Vagina (tissue), 2 donors: ENCODE results near the gene MAN1A1.

Experiments
- CTCF ChIP-seq, 3 experiments: fragments of 450-650 bp in 2 of 3; fragments of 200-600 bp in 1 of 3; sonication (generic) in 1 of 3; IDR thresholded peaks; one replicate each; pipeline ENCODE4 v1.5.1; 2017 to 2019; ENCODE audit warnings: antibody characterized with exemption in 3 of 3, mild to moderate bottlenecking in 2 of 3, moderate library complexity in 2 of 3
- POLR2A ChIP-seq, 2 donors: fragments of 450-650 bp; IDR thresholded peaks; one replicate each; pipeline ENCODE4 v1.6.1; 2017; ENCODE audit warnings: antibody characterized with exemption in 2 of 2, mild to moderate bottlenecking in 2 of 2, moderate library complexity in 2 of 2
- POLR2AphosphoS5 ChIP-seq, 2 donors: sonication (generic); formaldehyde crosslinking; IDR thresholded peaks; one replicate each; pipeline ENCODE4 v1.9.0; 2017; ENCODE audit warnings: antibody characterized with exemption in 2 of 2, mild to moderate bottlenecking in 2 of 2, low read depth in 1 of 2; ENCODE audit not compliant: insufficient read depth in 1 of 2

- TF ChIP-seq POLR2A (IDR thresholded peaks at IDR 0.05) (no peak), CTCF (IDR thresholded peaks at IDR 0.05) (no peak), POLR2AphosphoS5 (IDR thresholded peaks at IDR 0.05; ENCODE audit: insufficient read depth in 1 of 2, low read depth in 1 of 2) (no peak)
Measured at GRCh38 chr6:119330520-119331113, 18.9 kb downstream of the MAN1A1 start.
